DOHH2 (cell line): ENCODE results near the gene TMEM14A.

ENCODE experiments used
- H3F3A ChIP-seq: fragments of 200-600 bp; sonication (generic), shearing (Covaris generic); 2 replicates; pipeline ENCODE4 v1.6.0; 2016; ENCODE audit warnings: antibody characterized with exemption, mild to moderate bottlenecking; ENCODE audit not compliant: control insufficient read depth, insufficient read depth
- H3K27ac ChIP-seq: fragments of 200-600 bp; sonication (generic); 2 replicates; pipeline ENCODE4 v1.5.1; 2014; ENCODE audit warnings: low read depth, mild to moderate bottlenecking, low read length, moderate library complexity
- H3K27me3 ChIP-seq: fragments of 200-600 bp; sonication (generic); 2 replicates; pipeline ENCODE4 v1.6.1; 2014; ENCODE audit warnings: mild to moderate bottlenecking, low read length, mixed read lengths; ENCODE audit not compliant: control insufficient read depth
- H3K36me3 ChIP-seq: fragments of 200-600 bp; sonication (generic); 2 replicates; pipeline ENCODE4 v1.6.1; 2014; ENCODE audit warnings: mild to moderate bottlenecking, low read length, moderate library complexity, mixed read lengths; ENCODE audit not compliant: control insufficient read depth
- H3K4me1 ChIP-seq: fragments of 200-600 bp; sonication (generic); 2 replicates; pipeline ENCODE4 v1.6.1; 2014; ENCODE audit warnings: mild to moderate bottlenecking, low read length, mixed read lengths; ENCODE audit not compliant: control insufficient read depth
- H3K4me2 ChIP-seq: fragments of 200-600 bp; sonication (generic); 2 replicates; pipeline ENCODE4 v1.6.0; 2014; ENCODE audit warnings: mild to moderate bottlenecking, low read length, moderate library complexity
- H3K4me3 ChIP-seq: fragments of 200-600 bp; sonication (generic); 2 replicates; pipeline ENCODE4 v1.5.1; 2014; ENCODE audit warnings: mild to moderate bottlenecking, low read length, mixed read lengths
- H3K79me2 ChIP-seq: fragments of 200-600 bp; sonication (generic); 2 replicates; pipeline ENCODE4 v1.6.1; 2014; ENCODE audit warnings: mild to moderate bottlenecking, low read length, mixed read lengths; ENCODE audit not compliant: control insufficient read depth
- H3K9me2 ChIP-seq: fragments of 200-600 bp; sonication (generic); replicated peaks from 2 replicates; pipeline ENCODE4 v1.6.1; 2014; ENCODE audit warnings: mild to moderate bottlenecking, low read length, mixed read lengths; ENCODE audit not compliant: control insufficient read depth
- H3K9me3 ChIP-seq: fragments of 200-600 bp; sonication (generic); 2 replicates; pipeline ENCODE4 v1.6.1; 2014; ENCODE audit warnings: antibody characterized with exemption, low read length, mixed read lengths; ENCODE audit not compliant: control insufficient read depth, insufficient read depth
- H4K20me1 ChIP-seq: fragments of 200-600 bp; sonication (generic); 2 replicates; pipeline ENCODE4 v1.6.0; 2014; ENCODE audit warnings: low read depth, mild to moderate bottlenecking, antibody characterized with exemption, low read length, moderate library complexity; ENCODE audit not compliant: control insufficient read depth, insufficient read depth
- CTCF ChIP-seq: fragments of 200-600 bp; sonication (generic); IDR thresholded peaks from one replicate; pipeline ENCODE4 v1.5.1; 2014; ENCODE audit warnings: antibody characterized with exemption, mild to moderate bottlenecking, low read depth, low read length; ENCODE audit not compliant: poor library complexity, severe bottlenecking
- EZH2phosphoT487 ChIP-seq: fragments of 200-600 bp; sonication (generic); IDR thresholded peaks from 2 replicates; pipeline ENCODE4 v1.6.1; 2017; ENCODE audit warnings: borderline replicate concordance, mild to moderate bottlenecking, antibody characterized with exemption, low read length, moderate library complexity, mixed read lengths

The TMEM14A gene

DNA sequence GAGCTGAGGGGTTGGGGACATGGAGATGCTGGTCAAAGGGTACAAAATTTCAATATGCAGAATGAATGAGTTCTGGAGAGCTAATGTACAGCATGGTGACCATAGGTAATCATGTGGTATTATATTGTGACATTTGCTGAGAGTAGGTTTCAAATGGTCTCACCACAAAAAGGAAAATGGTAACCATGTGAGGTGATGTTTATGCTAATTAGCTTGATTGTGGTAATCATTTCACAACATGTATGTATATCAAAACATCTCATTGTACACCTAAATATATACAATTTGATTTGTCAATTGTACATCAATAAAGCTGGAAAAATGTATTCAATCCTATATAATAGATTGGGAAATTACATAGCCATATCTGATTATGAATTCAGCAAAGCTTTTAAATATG lies 29.5 kb upstream of the TMEM14A start:
- Histone ChIP-seq H3F3A (no peaks in the 10 kb centered on the region), H3K27me3 (peaks cover 22% of the 10 kb centered on the region), H3K9me3 (no peaks in the 10 kb centered on the region), H3K4me3 (no peak overlapping the region), H4K20me1 (no peaks in the 10 kb centered on the region), H3K9me2 (no peaks in the 10 kb centered on the region), H3K4me2 (no peak overlapping the region), H3K36me3 (no peaks in the 10 kb centered on the region), H3K79me2 (no peaks in the 10 kb centered on the region), H3K4me1 (no peaks in the 10 kb centered on the region), H3K27ac (no peak overlapping the region)
- TF ChIP-seq CTCF (no peak), EZH2phosphoT487 (no peak)

DNA sequence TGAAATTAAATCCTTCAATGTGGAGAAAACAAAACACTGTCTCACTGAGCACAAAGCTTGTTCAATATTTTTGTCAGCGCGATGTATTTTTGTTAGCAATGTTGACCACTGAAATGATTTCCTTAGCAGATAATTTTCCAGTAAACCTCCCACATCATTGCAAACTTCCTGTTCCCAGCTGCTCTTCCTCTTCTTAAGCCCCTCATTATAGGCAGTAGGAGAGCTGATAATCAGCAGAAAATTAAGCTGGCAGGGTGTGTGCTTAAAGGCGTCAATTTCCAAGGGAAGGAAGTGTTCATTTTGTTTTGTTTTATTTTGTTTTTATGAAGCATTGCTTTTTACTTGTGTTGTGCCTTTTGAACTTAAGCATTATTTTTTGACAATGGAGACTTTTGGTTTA lies 29.1 kb upstream of the TMEM14A start:
- Histone ChIP-seq H3K36me3 (no peaks in the 10 kb centered on the region), H3K27ac (no peak overlapping the region), H4K20me1 (no peaks in the 10 kb centered on the region), H3K9me3 (no peaks in the 10 kb centered on the region), H3K27me3 (peaks cover 22% of the 10 kb centered on the region), H3K4me1 (no peaks in the 10 kb centered on the region), H3K4me3 (no peak overlapping the region), H3K4me2 (no peak overlapping the region), H3K9me2 (no peaks in the 10 kb centered on the region), H3F3A (no peaks in the 10 kb centered on the region), H3K79me2 (no peaks in the 10 kb centered on the region)
- TF ChIP-seq CTCF (no peak), EZH2phosphoT487 (no peak)

DNA sequence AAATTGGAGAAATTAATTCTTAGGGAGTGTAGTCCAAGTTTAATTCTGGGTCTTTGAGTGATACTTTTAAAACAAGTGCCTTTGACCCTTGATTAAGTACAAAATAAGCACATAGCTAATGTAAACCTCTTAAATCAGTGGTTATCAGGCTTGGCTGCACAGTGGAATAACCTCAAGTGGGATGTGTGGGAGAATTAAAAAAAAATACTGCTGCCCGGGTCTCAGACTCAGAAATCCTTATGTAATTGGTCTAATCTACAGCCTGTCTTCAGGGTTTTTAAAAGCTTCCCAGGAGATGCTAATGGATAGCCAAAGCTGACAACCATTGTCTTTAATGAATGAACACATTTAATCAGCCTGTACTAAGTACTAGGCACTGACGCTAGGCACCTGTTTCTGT lies 28.5 kb upstream of the TMEM14A start:
- H3K79me2 ChIP-seq: no peaks in the 10 kb centered on the region
- no peaks in the 10 kb centered on the region for H3F3A ChIP-seq
- no peak for TF ChIP-seq EZH2phosphoT487
- TF ChIP-seq CTCF: no peak
- peaks cover 22% of the 10 kb centered on the region for H3K27me3 ChIP-seq
- no peaks in the 10 kb centered on the region for H3K4me1 ChIP-seq
- no peak overlapping the region for H3K27ac ChIP-seq
- no peaks in the 10 kb centered on the region for H3K36me3 ChIP-seq
- H3K4me3 ChIP-seq: no peak overlapping the region
- no peaks in the 10 kb centered on the region for H4K20me1 ChIP-seq
- H3K9me3 ChIP-seq: no peaks in the 10 kb centered on the region
- no peak overlapping the region for H3K4me2 ChIP-seq
- no peaks in the 10 kb centered on the region for H3K9me2 ChIP-seq

GRCh38 chr6:52643158-52643557 lies 27.8 kb upstream of the TMEM14A start:
- H3K4me1 ChIP-seq: no peaks in the 10 kb centered on the region
- H3K4me3 ChIP-seq: no peak overlapping the region
- H3K9me3 ChIP-seq: no peaks in the 10 kb centered on the region
- H3K9me2 ChIP-seq: no peaks in the 10 kb centered on the region
- peaks cover 22% of the 10 kb centered on the region for H3K27me3 ChIP-seq
- no peak overlapping the region for H3K4me2 ChIP-seq
- H3F3A ChIP-seq: no peaks in the 10 kb centered on the region
- H4K20me1 ChIP-seq: no peaks in the 10 kb centered on the region
- H3K36me3 ChIP-seq: no peaks in the 10 kb centered on the region
- no peaks in the 10 kb centered on the region for H3K79me2 ChIP-seq
- no peak overlapping the region for H3K27ac ChIP-seq
- TF ChIP-seq CTCF (no peak), EZH2phosphoT487 (no peak)
